Measurements from ENCODE around the gene RPS6KC1.

RPS6KC1 gene

DNA sequence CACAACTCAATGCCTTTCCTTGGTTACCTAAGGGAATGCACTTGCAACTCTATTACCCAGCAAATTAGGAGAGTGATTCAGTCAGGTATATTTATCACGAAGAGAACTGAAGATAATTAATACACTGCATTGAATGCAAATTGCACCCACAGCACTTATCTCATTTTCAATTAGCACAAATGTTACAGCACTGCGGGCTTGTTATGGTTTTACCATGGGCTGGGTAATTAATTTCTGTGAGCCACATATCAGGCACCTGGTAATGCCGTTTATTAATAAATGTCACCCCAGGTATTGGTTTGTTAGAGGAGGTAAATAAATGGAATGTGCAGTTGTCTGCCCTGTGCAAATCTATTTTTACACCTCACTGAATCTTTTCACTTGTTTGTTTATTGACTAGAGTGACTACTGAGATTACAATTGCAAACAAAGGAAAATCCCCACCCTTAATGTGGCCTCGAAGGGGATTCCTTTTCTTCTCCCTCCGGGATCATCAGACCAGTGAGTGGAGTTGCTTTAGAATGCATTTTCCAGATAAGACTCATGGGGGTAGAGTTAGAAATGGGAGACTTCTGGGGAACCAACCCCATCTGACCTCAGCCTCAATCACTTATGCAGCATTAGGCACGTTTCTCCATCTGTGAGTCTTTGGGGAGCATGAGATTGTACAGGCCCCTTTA is 269.3 kb downstream of the RPS6KC1 start:
- no peak overlapping the region for H3K9ac ChIP-seq (ENCODE audit: low read length)
- H3K79me1 ChIP-seq (ENCODE audit: low read length), result no peaks in the 10 kb centered on the region

More for the DNA sequence above, 269.3 kb downstream of the RPS6KC1 start:
- Histone ChIP-seq H3K9me3 (ENCODE audit: insufficient read depth, low read depth, low read length) (no peaks in the 10 kb centered on the region), H3K36me3 (ENCODE audit: control insufficient read depth in 1 of 2, insufficient read depth in 2 of 2, low read length in 2 of 2) (no peaks in the 10 kb centered on the region), H3K4me3 (ENCODE audit: low read depth, low read length) (no peak overlapping the region), H3K27me3 (ENCODE audit: insufficient read depth, low read length) (no peaks in the 10 kb centered on the region), H3K4ac (ENCODE audit: low read depth, low read length) (no peak overlapping the region), H3K79me2 (ENCODE audit: control insufficient read depth, insufficient read depth, low read length, poor library complexity) (no peaks in the 10 kb centered on the region), H2AFZ (ENCODE audit: insufficient read depth, low read length, poor library complexity) (no peak overlapping the region), H3K4me1 (ENCODE audit: control insufficient read depth in 1 of 2, insufficient read depth in 2 of 2, low read length in 2 of 2) (no peaks in the 10 kb centered on the region), H4K8ac (ENCODE audit: low read depth, low read length) (no peak overlapping the region), H3K4me2 (ENCODE audit: low read length) (no peak overlapping the region), H2BK5ac (ENCODE audit: low read depth, low read length, poor library complexity) (no peak overlapping the region), H4K12ac (ENCODE audit: low read depth, low read length) (no peak overlapping the region), H3K23ac (ENCODE audit: low read length) (no peak overlapping the region), H2AK5ac (ENCODE audit: low read length) (no peak overlapping the region), H2BK12ac (ENCODE audit: low read length) (no peak overlapping the region), H2BK120ac (ENCODE audit: insufficient read depth, low read length, poor library complexity) (no peak overlapping the region), H4K91ac (ENCODE audit: low read depth, low read length) (no peak overlapping the region), H3K14ac (ENCODE audit: low read length) (no peak overlapping the region), H3K27ac (ENCODE audit: low read depth, low read length) (no peak overlapping the region), H3K18ac (ENCODE audit: low read length) (no peak overlapping the region)
- DNase-seq, result no peak
- no CpG with 5 or more reads among the region's 6 CpGs for WGBS (ENCODE audit: extremely low coverage, insufficient coverage, insufficient read length)

Data from trophoblast cell (in vitro differentiated cells and primary cell).